Stimulated activated CD4-positive, alpha-beta T cell treated with anti-CD3 and anti-CD28 coated beads, TNF-alpha, amount 100 ng/mL, for 4 hours (primary cell): ENCODE data around the gene VDR.

Experiments used
- DNase-seq, 3 experiments: peaks; one replicate each; pipeline ENCODE4 v3.0.0-alpha.2; 2020; ENCODE audit warnings: low read depth in 3 of 3

Gene VDR

GRCh38 chr12:47904713-47905709 is at the start of gene VDR:
Gene VDR (minus strand): TSS chr12:47904994. CDS start chr12:47879113, 25,881 bp downstream.
- DNase-seq, result peak; percentile 52 to 53 (median 52)

- DNase-seq, result no peak
Observed at GRCh38 chr12:47954058-47954457, 49.3 kb upstream of the VDR start.

GRCh38 chr12:47950856-47951468 is 46.2 kb upstream of the VDR start:
- DNase-seq, result no peak

- DNase-seq, result peak in 1 of 3 experiments; percentile 24
Observed at GRCh38 chr12:47949441-47950341, 44.9 kb upstream of the VDR start.

- no peak for DNase-seq
Observed at GRCh38 chr12:47947341-47947740, 42.5 kb upstream of the VDR start.

GRCh38 chr12:47946413-47947323 is 41.9 kb upstream of the VDR start:
- DNase-seq, result no peak

GRCh38 chr12:47945341-47945728 is 40.5 kb upstream of the VDR start:
- no peak for DNase-seq

- no peak for DNase-seq
Observed at GRCh38 chr12:47944685-47945340, 40.0 kb upstream of the VDR start.

GRCh38 chr12:47943623-47944340 is 39.0 kb upstream of the VDR start:
- no peak for DNase-seq

- no peak for DNase-seq
Observed at GRCh38 chr12:47942614-47943225, 37.9 kb upstream of the VDR start.

- peak in 1 of 3 experiments; percentile 17 for DNase-seq
Observed at GRCh38 chr12:47941871-47942613, 37.2 kb upstream of the VDR start.

GRCh38 chr12:47941475-47941780 is 36.6 kb upstream of the VDR start:
- DNase-seq, result no peak

GRCh38 chr12:47940773-47941474 is 36.1 kb upstream of the VDR start:
- no peak for DNase-seq

GRCh38 chr12:47939009-47939601 is 34.3 kb upstream of the VDR start:
- no peak for DNase-seq

- no peak for DNase-seq
Observed at GRCh38 chr12:47938594-47938993, 33.8 kb upstream of the VDR start.

- no peak for DNase-seq
Observed at GRCh38 chr12:47938093-47938492, 33.3 kb upstream of the VDR start.

GRCh38 chr12:47935184-47935583 is 30.4 kb upstream of the VDR start:
- no peak for DNase-seq

GRCh38 chr12:47931187-47931586 is 26.4 kb upstream of the VDR start:
- DNase-seq, result no peak
